ENCODE data around the gene TMEM234.

DNA sequence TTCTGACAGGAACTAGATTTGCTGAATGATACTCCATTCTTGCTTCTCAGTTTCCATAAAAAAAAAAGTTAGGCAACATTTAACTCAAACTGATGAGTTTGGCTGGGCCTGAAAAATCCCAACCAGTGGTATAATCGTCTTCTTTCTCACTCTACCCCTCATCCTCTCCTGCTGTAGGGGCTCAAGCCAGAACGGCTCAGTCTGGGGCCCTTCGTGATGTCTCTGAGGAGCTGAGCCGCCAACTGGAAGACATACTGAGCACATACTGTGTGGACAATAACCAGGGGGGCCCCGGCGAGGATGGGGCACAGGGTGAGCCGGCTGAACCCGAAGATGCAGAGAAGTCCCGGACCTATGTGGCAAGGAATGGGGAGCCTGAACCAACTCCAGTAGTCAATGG is 41.1 kb downstream of the TMEM234 start:
- TF ChIP-seq, protein P1, sequence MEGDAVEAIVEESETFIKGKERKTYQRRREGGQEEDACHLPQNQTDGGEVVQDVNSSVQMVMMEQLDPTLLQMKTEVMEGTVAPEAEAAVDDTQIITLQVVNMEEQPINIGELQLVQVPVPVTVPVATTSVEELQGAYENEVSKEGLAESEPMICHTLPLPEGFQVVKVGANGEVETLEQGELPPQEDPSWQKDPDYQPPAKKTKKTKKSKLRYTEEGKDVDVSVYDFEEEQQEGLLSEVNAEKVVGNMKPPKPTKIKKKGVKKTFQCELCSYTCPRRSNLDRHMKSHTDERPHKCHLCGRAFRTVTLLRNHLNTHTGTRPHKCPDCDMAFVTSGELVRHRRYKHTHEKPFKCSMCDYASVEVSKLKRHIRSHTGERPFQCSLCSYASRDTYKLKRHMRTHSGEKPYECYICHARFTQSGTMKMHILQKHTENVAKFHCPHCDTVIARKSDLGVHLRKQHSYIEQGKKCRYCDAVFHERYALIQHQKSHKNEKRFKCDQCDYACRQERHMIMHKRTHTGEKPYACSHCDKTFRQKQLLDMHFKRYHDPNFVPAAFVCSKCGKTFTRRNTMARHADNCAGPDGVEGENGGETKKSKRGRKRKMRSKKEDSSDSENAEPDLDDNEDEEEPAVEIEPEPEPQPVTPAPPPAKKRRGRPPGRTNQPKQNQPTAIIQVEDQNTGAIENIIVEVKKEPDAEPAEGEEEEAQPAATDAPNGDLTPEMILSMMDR (IDR thresholded peaks at IDR 0.05): no peak
- TF ChIP-seq ZFX (IDR thresholded peaks at IDR 0.05; ENCODE audit: borderline replicate concordance): no peak
